Embryonic facial prominence (tissue), 1 donor: ENCODE measurements around the gene RBM4.
A peak's percentile ranks its signal among the peaks of the same experiment; 100 is the strongest.

Source experiments
- DNase-seq: peaks from one replicate; pipeline ENCODE4 v3.0.0-alpha.2; 2016; ENCODE audit errors: extremely low spot score

Gene RBM4

DNA sequence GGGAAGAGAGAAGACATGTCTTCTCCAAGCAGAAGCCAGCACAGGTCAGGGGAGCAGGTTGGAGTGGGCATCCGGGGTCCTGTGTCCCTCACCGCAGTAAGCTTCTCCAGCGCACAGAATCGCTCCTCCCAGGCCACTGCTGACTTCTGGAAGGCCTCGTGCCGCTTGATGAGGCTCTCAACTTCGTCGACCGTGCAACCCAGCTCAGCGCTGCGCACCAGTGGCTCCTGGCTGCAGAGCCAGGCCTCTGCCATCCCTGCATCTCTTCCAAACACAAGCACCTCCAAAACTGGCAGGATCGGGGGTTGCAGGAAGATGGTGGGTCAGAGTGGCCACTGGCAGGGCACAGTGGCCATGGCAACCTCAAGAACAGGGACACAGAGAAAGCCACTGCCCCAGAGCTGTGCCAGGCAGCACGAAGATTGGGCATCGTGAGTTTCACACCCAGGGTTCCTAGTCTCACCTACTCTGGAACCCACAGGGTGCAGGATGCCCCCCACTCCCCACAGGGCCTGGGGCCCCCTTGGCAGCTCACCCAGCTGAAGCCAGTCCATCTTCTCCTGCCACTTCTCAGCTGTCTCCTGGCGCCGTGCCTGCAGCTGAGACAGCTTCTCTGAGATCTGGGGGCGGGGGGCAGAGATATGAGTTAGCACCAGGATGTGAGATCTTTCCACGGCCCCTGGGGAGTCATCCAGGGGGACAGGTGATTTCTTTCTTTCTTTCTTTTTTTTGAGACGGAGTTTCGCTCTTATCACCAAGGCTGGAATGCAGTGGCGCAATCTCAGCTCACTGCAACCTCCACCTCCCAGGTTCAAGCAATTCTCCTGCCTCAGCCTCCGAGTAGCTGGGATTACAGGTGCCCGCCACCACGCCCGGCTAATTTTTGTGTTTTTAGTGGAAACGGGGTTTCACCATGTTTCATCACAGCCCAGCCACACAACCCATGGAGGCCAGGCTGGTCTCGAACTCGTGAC is 50.3 kb downstream of the RBM4 start:
- no peak for DNase-seq

DNA sequence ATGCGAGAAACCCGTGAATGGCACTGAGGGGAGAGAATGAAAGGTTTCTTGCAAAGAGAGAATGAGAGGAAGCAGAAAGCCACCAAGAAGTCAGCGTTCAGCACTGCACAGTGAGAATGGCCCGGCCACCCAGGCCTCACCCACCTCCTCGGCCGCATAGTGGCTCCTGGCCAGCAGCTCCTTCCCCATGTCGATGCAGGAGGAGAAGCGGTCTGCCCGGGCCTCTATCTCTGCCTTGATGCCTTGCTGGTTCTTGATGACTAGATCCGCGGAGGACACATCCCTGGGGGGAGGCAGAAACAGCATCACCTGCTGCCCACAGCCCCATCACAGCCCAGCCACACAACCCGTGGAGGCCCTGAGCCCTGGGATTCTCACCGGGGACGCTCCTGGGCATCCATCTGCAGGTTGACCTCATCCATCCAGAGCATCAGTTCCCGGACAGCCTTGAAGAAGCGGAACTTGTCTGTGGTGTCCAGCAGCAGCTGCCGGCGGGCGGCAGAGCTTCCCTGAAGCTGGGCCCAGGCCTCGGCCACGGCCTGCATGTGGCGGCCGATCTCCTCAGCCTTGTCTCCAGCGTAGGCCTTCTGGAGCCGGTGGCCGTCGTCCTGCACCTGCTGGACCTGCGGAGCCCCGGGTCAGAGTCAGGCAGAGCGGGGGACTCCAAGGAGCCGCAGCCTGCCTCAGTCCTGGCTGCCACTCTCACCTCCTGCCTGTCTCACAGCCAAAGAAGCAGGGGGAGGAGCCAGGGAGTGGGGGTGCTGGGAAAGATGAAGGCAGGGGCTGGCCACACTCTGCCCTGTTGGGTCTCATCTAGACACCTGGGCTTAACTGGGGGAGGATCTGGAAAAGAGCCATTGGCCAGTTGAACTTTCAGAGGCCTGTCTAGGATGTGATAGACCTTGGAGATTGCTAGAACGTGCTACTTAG is 51.4 kb downstream of the RBM4 start:
- no peak for DNase-seq

DNA sequence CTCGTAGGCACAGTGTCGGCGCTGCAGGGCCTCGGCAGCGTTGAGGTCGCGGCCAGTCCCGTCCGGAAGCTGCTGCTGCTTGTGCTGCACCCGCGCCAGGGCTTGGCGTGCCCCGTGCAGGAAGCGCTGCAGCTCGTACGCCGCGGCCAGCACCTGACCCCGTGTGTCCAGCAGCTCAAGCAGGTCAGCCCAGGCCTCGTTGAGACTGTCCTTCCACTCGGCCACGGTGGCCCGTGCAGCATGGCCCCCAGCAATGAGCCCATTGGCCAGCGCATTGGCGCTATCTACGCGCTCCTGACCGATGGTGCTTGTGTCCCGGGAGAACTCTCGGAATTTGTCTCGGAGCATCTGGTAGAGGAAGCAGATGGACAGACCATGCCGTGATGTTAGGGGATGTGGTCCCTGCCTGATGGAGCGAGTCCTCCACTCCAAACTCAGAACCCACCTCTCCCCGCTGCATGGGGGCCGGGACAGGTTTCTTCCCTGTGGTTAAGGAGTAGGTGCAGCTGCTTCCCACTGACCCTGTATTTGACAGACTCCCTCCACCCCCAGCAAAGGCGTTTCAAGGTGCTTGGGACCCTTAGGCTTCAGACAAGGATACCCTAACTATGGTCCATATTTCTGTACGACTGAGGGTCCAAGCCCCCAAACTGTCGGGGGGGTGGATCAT is 52.9 kb downstream of the RBM4 start:
- DNase-seq, result no peak

DNA sequence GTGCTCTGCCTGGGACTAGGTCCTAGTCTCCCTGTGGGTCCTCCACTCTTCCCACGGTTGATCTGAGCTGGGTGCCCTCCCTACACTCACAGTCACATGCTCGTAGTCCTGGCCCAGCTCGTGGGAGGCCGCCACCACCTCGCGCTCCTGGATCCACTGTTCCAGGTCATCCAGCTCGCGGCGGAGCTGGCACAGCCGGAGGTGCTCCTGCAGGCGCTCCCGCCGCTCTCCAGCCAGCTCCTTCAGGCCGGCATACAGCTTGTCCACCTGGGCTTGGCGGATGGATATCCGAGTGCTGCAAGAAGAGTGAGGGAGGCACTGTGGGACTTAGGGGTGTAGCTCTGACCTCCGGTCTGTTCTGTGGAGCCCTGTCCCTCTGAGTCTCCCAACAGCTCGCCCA is 53.9 kb downstream of the RBM4 start:
- DNase-seq, result no peak

DNA sequence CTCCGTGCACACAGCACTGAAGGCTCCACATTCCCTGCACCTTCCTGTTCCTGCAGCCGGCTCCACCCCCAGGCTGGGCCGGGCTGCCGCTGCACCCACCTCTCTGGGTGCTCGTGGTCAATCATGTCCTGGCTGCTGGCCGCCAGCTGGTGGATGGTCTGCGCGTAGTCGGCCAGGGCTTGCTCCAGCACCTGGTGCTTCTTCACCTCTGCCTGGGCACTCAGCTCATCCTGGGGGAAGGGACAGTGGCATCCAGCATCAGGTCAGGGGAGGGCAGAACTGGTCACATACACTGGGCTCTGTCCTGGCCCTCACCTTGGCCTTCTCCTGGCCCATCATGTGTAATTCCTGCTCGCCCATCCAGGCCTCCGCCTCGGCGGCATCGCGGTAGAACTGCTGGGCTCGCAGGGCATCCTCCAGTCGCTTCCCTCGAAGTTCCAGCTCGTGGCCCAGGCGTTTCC is 54.4 kb downstream of the RBM4 start:
- no peak for DNase-seq

DNA sequence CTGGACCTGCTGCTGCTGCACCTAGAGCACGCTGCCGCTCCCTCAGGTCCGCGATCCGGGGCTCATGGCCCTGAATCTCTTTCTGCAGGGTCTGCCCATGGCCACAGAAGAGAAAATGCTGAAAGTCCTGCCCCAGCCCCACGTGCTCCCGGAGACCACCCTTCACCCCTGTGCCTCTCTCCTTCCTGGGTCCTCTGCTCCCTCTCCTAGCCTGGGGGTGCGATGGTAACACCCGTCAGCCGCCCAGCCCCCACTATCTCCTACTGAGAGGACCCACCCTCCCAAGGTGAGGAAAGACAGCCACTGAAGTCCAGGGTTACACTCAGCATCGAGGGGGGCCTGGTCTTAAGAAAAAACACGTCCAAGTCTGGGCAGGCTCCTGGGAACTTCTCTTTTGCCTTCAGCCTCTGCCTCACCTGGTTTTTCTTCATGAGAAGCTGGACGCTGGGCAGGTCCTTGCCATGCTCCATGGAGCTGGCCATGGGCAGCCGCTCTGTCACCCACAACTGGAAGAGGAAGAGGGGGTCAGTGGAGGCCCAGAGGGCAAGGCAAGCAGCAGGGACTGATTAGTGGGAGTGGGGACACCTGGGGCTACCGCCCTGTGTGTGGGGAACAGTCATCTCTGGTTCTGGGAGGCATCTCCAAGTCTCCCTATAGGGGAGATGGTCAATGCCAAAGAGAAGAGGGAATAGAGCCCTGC is 55.0 kb downstream of the RBM4 start:
- DNase-seq, result no peak

DNA sequence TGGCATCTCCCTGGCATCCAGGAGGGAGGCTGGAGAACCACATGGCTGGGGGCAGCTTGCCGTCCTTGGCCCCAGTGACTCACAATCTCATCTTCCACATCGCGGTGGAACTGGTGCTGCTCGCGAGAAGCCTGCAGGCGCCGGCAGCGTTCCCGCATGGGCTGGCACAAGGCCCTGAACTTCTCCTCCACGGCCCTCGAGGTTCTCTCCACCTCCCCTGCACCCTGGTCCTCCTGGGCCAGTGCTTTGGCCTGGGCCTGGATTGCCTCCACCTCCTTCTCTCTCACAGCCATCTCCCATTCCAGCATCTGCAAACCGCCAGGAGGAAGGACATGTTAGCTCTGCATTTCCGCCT is 55.5 kb downstream of the RBM4 start:
- no peak for DNase-seq

DNA sequence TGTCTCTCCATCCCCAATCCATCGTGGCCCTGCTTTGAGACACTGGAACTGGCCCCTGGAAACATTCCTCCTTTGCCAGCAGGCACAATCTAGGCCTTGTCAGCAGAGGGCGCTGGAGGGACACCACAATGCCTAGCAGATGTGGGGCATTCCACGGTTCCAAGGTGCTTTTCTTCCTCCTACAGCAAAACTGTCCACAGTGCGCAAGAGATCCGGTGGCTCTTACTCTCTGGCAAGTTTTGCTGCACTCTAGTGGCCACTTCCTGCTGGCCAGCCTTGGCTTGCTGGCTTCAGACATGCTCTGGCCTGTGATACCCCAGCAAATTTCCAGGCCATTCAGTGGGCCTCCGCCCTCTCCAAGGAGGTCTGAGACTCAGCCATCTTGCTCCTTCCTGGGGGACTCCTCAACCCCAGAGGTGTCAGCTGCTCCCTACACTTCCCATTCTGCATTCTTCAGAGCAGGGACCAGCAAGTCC is 56.3 kb downstream of the RBM4 start:
- DNase-seq, result peak; percentile 55
